Choroid plexus epithelial cell (primary cell): ENCODE results near the gene THBS2.

Source experiments
- DNase-seq: peaks from one replicate; pipeline ENCODE4 v3.0.0-alpha.2; 2010; ENCODE audit warnings: low read depth
- H3K4me3 ChIP-seq: 2 replicates; pipeline ENCODE4 v1.5.1; 2011; ENCODE audit warnings: low read depth, mild to moderate bottlenecking, control low read depth, low read length, moderate library complexity
- CTCF ChIP-seq: conservative IDR thresholded peaks from 2 replicates; pipeline ENCODE4 v1.5.1; 2011; ENCODE audit warnings: low read depth, mild to moderate bottlenecking, control low read depth, inconsistent platforms, low read length, moderate library complexity

Gene THBS2

DNA sequence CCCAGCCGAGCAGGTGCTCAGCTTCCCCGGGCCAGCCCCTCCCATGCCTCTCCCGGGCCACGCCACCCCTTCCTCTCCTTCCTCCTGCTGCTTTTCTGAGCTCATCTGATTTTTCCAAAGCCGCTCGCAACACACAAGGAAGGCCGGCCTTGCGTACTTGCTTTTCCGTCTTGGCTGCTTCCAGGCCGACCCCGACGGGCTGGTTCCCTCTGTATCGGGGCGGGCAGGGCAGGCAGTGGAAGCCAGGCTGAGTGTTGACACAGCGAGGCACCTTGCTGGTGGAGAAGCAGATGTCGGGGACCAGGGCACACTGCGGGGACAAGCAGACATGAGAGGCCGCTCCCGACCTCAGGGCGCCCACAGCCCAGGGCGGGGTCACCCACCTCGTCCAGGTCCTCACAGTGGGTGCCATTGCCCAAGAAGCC, 21.1 kb downstream of the THBS2 start:
- TF ChIP-seq CTCF: no peak
- no peak overlapping the region for H3K4me3 ChIP-seq
- no peak for DNase-seq

DNA sequence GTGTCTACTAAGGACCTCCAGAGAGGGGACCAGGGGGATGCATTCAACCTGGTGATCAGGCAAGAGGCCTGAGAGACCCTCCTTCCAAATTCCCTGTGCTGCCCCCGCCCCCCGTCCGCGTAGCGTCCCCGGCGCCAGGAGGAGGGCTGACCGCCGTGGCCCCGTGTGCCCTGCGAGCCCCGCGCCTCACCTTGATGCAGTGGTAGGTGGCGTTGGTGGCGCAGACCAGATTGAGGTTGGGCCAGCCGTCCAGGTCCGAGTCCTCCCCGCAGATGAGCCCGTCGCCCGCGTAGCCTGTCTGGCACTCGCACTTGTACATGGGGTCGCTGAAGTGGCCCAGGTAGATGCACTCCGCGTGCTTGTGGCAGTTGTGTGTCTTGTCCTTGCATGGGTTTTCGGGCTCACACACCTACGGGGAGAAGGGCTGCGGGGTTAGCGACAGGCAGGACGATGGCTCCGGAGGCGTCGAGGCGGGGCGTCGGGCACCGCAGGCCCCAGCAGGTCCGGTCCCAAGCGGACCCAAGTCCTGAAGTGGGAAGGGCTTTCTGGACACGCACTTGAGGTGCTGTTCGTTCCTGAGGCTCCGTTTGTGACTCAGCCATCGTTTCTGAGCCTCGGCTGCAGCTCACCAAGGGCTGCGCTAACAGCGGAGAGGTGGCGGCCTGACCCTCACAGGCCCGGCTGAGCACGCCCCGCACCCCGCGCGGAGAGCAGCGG, 21.7 kb downstream of the THBS2 start:
- TF ChIP-seq CTCF: no peak
- no peak for DNase-seq

DNA sequence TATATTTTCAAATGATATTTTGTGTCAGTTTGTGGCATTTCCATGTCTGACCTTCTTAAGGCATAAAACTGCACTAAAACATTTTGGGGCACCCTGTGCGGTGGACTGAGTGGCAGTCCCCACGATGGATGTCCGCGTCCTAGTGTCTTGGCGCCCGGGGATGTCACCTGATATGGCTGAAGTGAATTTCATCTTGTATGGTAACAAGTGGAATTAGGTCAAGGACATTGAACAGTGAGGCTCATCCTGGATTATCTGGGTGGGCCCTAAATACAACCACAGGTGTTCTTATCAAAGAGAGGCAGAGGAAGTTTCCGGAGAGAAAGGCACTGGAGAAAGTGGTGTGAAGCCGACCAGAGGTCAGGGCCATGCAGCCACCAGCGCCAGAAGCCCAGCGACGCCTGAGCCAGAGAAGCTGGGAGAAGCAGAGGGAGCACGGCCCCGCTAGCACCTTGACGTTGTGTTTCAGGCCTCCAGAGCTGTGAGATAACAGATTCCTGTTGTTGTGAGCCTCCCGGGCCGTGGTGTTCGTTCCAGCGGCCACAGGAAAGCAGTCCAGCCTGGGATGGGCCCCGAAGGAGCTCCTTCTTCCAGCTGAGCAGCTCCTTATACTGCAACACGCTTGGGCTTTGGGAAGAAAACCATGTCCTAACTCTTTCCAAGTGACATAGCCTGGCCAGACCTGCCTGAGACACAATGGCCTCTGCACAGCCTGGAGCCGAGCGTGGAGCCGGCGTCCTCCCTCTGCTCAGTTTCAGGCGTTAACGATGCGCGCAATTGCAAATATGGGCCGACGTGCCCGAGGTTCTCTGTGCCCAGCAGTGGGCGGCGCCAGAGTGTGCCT, 22.5 kb downstream of the THBS2 start:
- no peak for TF ChIP-seq CTCF
- DNase-seq: no peak
- H3K4me3 ChIP-seq: no peak overlapping the region

More for the DNA sequence above, 21.7 kb downstream of the THBS2 start:
- no peak overlapping the region for H3K4me3 ChIP-seq

DNA sequence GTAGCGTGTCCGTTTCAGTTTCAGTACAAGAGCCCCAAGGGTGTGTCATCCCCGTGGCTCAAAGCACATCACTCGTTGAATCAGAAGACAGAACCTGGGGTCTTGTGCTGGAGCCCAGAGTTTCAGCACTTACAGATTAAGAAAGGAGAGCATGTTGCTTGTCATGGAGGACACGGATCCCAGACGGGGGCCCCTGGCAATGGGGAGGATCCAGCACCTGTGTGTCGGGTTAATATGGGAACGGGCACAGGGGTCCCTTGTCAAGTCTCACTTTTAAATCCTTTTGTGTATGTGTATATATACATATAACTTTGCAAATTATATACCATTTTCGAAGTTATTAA, 23.4 kb downstream of the THBS2 start:
- TF ChIP-seq CTCF: no peak
- DNase-seq: no peak

DNA sequence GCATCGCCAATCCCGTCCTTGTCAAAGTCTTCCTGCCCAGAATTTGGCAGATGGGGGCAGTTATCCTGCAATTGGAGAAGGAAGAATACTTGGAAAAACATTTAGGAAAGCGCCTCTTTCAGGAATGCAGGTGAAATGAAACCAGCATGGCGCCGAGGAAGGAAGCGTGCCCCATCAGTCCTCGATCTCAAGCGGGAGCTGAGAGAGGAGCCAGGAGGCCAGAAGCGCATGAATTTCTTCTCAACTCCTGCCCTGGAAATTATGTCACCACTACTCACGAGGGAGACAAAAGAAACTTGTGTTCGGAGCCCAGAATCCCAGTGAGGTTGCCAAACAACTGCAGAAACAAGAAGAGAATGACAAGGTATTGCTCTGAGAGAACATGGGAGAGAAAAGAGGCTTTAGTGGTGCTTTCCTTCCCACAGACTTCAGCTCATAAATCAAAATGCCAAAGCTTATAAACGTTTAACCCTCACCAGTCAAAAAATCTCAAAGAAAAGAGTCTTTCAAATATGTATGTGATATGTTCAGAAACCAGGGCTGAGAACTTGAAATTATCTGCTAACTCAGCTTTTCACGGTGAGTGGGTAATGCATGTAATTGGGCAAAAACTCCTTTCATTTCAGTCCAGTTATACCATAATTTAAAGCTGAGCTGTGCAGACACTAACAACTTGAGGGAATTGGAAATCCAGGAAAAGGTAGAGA, 23.9 kb downstream of the THBS2 start:
- H3K4me3 ChIP-seq: no peak overlapping the region
- DNase-seq: no peak
- no peak for TF ChIP-seq CTCF

More for the DNA sequence above, 23.4 kb downstream of the THBS2 start:
- no peak overlapping the region for H3K4me3 ChIP-seq

DNA sequence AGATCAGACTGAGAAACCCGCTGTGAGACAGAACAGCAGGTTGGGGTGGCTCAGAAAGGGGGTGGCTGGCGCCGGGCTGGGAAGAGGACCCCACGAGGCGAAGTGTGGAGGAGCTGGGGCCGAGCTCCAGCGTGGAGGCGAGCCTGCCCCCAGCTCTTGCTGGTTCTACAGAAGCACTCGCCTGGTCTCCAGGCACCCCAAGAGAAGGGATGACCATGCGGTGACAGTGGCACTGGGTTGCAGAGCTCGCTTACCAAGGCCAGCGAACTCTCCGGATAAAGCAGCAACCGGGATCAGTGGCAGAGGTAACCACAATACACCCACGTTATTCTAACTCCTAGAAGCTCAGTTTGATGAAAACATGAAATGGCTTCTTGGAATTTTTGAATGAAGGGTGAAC, 26.5 kb downstream of the THBS2 start:
- TF ChIP-seq CTCF: no peak
- no peak for DNase-seq

More for the DNA sequence above, 26.5 kb downstream of the THBS2 start:
- no peak overlapping the region for H3K4me3 ChIP-seq
